Measurements from ENCODE around the gene COPZ1. TPM values are rescaled to one million over a fixed set of nuclear protein-coding genes. Genes with fewer than 3 reads are reported as not detected.
A peak's percentile ranks its signal among the peaks of the same experiment; 100 is the strongest.

The COPZ1 gene
- total and polyA plus RNA-seq, 9 of the 15 experiments (the other 6 are each of a cell fraction or from before 2014, with no cell fraction given): 137 to 487 (median 233) TPM

GRCh38 chr12:54383041-54383609, 58.2 kb downstream of the COPZ1 start (continued):
- TF ChIP-seq ZBTB40 (IDR thresholded peaks at IDR 0.05) (peak; percentile 84), ZBTB40 (CRISPR knock-in tag; IDR thresholded peaks at IDR 0.05) (peak; percentile 68; the same call in 1 of the 2 replicates), SETDB1 (IDR thresholded peaks at IDR 0.05; ENCODE audit: low read length) (no peak), FOXP1 (CRISPR knock-in tag; IDR thresholded peaks at IDR 0.05) (peak; percentile 45; the same call in 1 of the 2 replicates), ZHX1 (conservative IDR thresholded peaks at IDR 0.05; ENCODE audit: low read length) (no peak), KLF16 (IDR thresholded peaks at IDR 0.05) (no peak), HDAC1 (IDR thresholded peaks at IDR 0.05) (0 out of 4 replicates have a peak, but pooled peaks of 1 of the 2 experiments have one; percentile 67), CBX3 (IDR thresholded peaks at IDR 0.05; ENCODE audit: borderline replicate concordance in 1 of 2, low read length in 2 of 2) (peak in 1 of 2 experiments; percentile 40; a peak in 1 of 3 replicates), ATF1 (CRISPR knock-in tag; IDR thresholded peaks at IDR 0.05) (no peak), ATF1 (tag; IDR thresholded peaks at IDR 0.05) (peak; percentile 33; the same call in 1 of the 2 replicates), U2AF2 (optimal IDR thresholded peaks at IDR 0.05; ENCODE audit: low read depth, low read length) (no peak), CBFA2T3 (IDR thresholded peaks at IDR 0.05) (0 out of 2 replicates have a peak, but pooled peaks have one; percentile 7)
